A549 (cell line): ENCODE data around the gene TGOLN2.

Source experiments
- BCL3 ChIP-seq: fragments of >200 bp; sonication (Bioruptor Twin); formaldehyde crosslinking; IDR thresholded peaks from 3 replicates; pipeline ENCODE4 v1.6.1; 2016
- BHLHE40 ChIP-seq: IDR thresholded peaks from 2 replicates; pipeline ENCODE4 v1.6.1; 2012; ENCODE audit warnings: low read depth, low read length, inconsistent platforms
- CHD2 ChIP-seq: fragments of 150-350 bp; IDR thresholded peaks from 2 replicates; pipeline ENCODE4 v1.6.1; 2014; ENCODE audit warnings: low read length; ENCODE audit not compliant: partially characterized antibody
- CTCF ChIP-seq: fragments of >200 bp; sonication (Bioruptor Twin); formaldehyde crosslinking; IDR thresholded peaks from 3 replicates; pipeline ENCODE4 v1.5.1; 2016
- EP300 ChIP-seq, 2 experiments: fragments of >200 bp; sonication (Bioruptor Twin); formaldehyde crosslinking; IDR thresholded peaks; 2 replicates in 1 of 2; 3 replicates in 1 of 2; pipeline ENCODE4 v1.6.1; 2016 to 2017
- ESRRA ChIP-seq: fragments of 150-350 bp; IDR thresholded peaks from 2 replicates; pipeline ENCODE4 v1.6.1; 2014; ENCODE audit warnings: mild to moderate bottlenecking, low read length, borderline replicate concordance
- FOSL2 ChIP-seq, 2 experiments: fragments of 450-650 bp in 1 of 2; fragments of >200 bp in 1 of 2; sonication (Bioruptor Twin) in 1 of 2; formaldehyde crosslinking; IDR thresholded peaks; 2 replicates each; pipeline versions ENCODE4 v1.5.0 to v1.6.1; 2016 to 2020; ENCODE audit warnings: mild to moderate bottlenecking in 1 of 2, moderate library complexity in 1 of 2
- HOXB5 ChIP-seq: fragments of 250-450 bp; sonication (Bioruptor Pico); IDR thresholded peaks from 2 replicates; pipeline ENCODE4 v1.5.0; 2020; ENCODE audit warnings: mild to moderate bottlenecking, moderate library complexity
- NR3C1 ChIP-seq: fragments of >200 bp; sonication (Bioruptor Twin); formaldehyde crosslinking; IDR thresholded peaks from 3 replicates; pipeline ENCODE4 v1.6.1; 2017
- POLR2A ChIP-seq: IDR thresholded peaks from 2 replicates; pipeline ENCODE4 v1.6.1; 2012; ENCODE audit warnings: mild to moderate bottlenecking, low read length
- RAD21 ChIP-seq, 2 experiments: fragments of >200 bp in 1 of 2; sonication (Bioruptor Twin) in 1 of 2; formaldehyde crosslinking in 1 of 2; IDR thresholded peaks in 1 of 2; conservative IDR thresholded peaks in 1 of 2; 2 replicates in 1 of 2; 3 replicates in 1 of 2; pipeline ENCODE4 v1.6.1; 2012 to 2018; ENCODE audit warnings: inconsistent platforms in 1 of 2
- RNF2 ChIP-seq: fragments of 200-600 bp; sonication (generic); IDR thresholded peaks from 2 replicates; pipeline ENCODE4 v1.6.1; 2016; ENCODE audit warnings: low read depth, mild to moderate bottlenecking, antibody characterized with exemption, moderate library complexity, borderline replicate concordance
- TF ChIP-seq, protein P1 (sequence below): IDR thresholded peaks from 2 replicates; pipeline ENCODE4 v1.6.1; 2012

- no peak for TF ChIP-seq RNF2
- TF ChIP-seq, protein P1, sequence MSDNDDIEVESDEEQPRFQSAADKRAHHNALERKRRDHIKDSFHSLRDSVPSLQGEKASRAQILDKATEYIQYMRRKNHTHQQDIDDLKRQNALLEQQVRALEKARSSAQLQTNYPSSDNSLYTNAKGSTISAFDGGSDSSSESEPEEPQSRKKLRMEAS, result no peak
- TF ChIP-seq EP300 (IDR thresholded peaks at IDR 0.05), result no peak
- no peak for TF ChIP-seq POLR2A
- no peak for TF ChIP-seq HOXB5 (CRISPR knock-in tag)
- no peak for TF ChIP-seq CTCF
- 0 out of 2 replicates have a peak, but pooled peaks have one; percentile 9 for TF ChIP-seq FOSL2 (IDR thresholded peaks at IDR 0.05)
- TF ChIP-seq FOSL2 (CRISPR knock-in tag; IDR thresholded peaks at IDR 0.05), result no peak
- TF ChIP-seq BHLHE40, result no peak
- no peak for TF ChIP-seq BCL3
- no peak for TF ChIP-seq NR3C1
- TF ChIP-seq RAD21 (conservative IDR thresholded peaks at IDR 0.05 in 1 of 2, IDR thresholded peaks at IDR 0.05 in 1 of 2), result no peak
- no peak for TF ChIP-seq CHD2
- TF ChIP-seq ESRRA, result no peak
Observed at GRCh38 chr2:85308201-85308600, 19.6 kb downstream of the TGOLN2 start.
